Measurements from ENCODE around the gene PPP1R14B. TPM values are rescaled to one million over a fixed set of nuclear protein-coding genes. Genes with fewer than 3 reads are reported as not detected.

Gene PPP1R14B
- total RNA-seq, 1 donor from 2014 or later, result 85.7 TPM

DNA sequence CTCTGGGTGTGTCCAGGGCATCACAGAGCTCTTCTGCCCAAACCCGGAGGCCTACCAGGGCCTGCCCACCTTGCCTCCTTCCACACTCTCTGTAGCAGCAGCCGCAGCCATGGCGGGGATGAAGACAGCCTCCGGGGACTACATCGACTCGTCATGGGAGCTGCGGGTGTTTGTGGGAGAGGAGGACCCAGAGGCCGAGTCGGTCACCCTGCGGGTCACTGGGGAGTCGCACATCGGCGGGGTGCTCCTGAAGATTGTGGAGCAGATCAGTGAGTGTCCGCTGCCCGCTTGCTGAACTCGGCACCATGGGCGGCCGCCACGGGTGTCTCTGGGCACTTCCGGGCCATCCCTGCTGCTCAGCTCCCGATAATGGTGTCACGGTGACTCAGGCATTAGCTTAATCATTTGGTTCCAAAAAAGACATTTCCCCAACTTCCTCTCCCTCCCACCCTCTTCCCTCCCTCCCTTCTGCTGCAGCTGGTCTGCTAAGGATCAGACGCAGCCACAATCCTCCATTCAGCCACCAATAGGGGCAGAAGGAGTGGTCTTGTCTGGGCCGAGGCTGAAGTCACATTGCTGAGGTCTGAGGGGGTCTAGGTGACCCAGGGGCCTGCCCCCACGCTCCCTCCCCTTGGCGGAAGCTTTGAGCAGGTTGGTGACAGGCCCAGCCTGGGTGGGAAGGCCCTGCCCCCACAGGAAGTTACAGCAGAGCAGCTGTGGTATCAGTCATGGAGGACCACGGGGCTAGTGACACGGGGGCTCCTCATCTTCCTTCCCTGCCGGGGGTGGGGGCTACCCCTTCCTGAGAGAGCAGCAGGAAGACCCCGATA, 39.3 kb downstream of the PPP1R14B start:
- Histone ChIP-seq H3K27ac (peak overlapping the region; percentile 48 to 66), H3K9me3 (no peaks in the 10 kb centered on the region), H3K4me1 (no peaks in the 10 kb centered on the region), H3K27me3 (no peaks in the 10 kb centered on the region), H3K36me3 (peaks cover 27 to 33% of the 10 kb centered on the region in 2 donors), H3K4me3 (peak overlapping the region; percentile 24 to 50)
- TF ChIP-seq, protein P1, sequence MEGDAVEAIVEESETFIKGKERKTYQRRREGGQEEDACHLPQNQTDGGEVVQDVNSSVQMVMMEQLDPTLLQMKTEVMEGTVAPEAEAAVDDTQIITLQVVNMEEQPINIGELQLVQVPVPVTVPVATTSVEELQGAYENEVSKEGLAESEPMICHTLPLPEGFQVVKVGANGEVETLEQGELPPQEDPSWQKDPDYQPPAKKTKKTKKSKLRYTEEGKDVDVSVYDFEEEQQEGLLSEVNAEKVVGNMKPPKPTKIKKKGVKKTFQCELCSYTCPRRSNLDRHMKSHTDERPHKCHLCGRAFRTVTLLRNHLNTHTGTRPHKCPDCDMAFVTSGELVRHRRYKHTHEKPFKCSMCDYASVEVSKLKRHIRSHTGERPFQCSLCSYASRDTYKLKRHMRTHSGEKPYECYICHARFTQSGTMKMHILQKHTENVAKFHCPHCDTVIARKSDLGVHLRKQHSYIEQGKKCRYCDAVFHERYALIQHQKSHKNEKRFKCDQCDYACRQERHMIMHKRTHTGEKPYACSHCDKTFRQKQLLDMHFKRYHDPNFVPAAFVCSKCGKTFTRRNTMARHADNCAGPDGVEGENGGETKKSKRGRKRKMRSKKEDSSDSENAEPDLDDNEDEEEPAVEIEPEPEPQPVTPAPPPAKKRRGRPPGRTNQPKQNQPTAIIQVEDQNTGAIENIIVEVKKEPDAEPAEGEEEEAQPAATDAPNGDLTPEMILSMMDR (IDR thresholded peaks at IDR 0.05), result no peak
- intact Hi-C loops (cut with DNase I), result no loop called here
- peak; percentile 50 to 81 for DNase-seq (ENCODE audit: low spot score in 2 of 2)

DNA sequence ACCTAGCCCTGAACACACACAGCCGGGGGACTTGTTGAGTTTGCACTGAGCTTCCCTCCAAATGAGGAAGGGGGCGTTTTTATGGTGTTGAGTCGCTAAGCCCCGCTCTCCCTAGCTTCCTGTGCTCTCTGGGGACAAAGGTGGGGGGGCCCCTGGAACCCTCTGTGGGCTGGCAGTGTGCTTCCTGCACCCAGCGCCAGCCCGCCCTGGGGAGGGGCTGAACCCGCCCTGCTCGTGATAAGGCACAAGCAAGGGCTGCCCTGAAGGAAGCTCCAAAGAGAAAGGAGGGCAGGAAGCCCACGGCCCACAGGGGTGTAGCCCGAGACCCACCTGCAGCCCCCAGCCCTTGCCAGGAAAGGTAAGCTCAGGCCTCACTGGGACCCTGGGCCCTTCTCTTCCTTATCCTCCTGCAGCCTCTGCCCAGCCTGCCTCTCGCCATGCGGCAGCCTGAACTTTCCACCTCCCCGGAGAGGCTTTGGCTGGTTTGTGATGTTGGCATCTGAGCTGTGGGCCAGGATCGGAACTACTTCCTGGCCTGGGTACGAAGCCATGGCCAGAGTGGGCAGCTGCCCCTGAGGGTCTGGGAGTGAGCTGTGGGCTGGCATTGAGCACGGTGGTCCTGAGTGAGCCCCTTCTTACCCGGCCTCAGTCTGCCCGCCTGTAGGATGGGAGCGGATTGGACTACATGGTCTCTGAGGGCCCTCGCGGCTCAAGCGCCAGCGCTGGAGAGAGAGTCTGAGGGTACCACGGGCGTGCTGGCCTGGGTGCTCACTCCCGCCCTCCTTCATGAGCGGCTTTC, 40.1 kb downstream of the PPP1R14B start, which contains the start of gene FERMT3:
FERMT3 (plus strand) TSS at position 265 of the 799 bp plus-strand sequence. CDS start 644 bp downstream, outside the sequence.
- peak within 1 kb of the TSS; percentile 48 to 66 for H3K27ac ChIP-seq
- H3K4me1 ChIP-seq, result no peaks in the 10 kb centered on the region
- peaks cover 35 to 37% of the 10 kb centered on the region in 2 donors for H3K36me3 ChIP-seq

DNA sequence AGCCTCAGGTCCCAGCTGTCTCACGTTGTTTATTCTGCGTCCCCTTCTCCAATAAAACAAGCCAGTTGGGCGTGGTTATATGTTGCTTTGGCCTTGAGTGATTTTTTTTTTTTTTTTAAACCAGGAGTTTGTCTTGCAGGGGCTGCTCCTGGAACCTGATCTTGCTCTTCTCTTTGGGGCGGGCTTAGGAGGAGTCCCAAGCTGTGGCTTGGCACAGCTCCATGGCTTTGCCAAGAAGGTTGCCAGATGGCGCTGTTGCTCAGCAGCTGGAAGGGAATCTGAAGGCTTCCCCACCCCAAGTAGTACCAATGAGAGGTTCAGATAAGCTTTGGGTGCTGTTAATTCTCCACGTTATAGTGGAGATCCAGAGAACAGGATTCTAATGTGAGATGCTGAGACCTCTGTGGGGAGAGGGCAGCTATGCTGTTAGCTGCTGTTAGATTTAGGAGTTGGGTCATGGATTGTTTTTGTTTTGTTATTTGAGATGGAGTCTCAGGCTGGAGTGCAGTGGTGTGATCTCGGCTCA, 42.2 kb downstream of the PPP1R14B start:
- TF ChIP-seq, protein P1 (IDR thresholded peaks at IDR 0.05), result peak; percentile 72 to 82 (median 79)
- peaks cover 53 to 55% of the 10 kb centered on the region in 2 donors for H3K36me3 ChIP-seq
- no peak overlapping the region for H3K4me3 ChIP-seq
- H3K27me3 ChIP-seq, result no peaks in the 10 kb centered on the region
- no peaks in the 10 kb centered on the region for H3K4me1 ChIP-seq
- DNase-seq (ENCODE audit: low spot score in 2 of 2), result peak; percentile 44 to 91
- intact Hi-C loops (cut with DNase I), result loop anchor here (1.0 kb wide), 1 partner anchor 100 kb away; no protein-coding TSS in a partner anchor
- H3K27ac ChIP-seq, result no peak overlapping the region
- H3K9me3 ChIP-seq, result no peaks in the 10 kb centered on the region

More for the DNA sequence above, 40.1 kb downstream of the PPP1R14B start, which contains the start of gene FERMT3:
- DNase-seq (ENCODE audit: low spot score in 2 of 2), result peak; percentile 39 to 81
- peak within 1 kb of the TSS; percentile 24 to 50 for H3K4me3 ChIP-seq
- TF ChIP-seq, protein P1 (IDR thresholded peaks at IDR 0.05), result no peak
- H3K9me3 ChIP-seq, result no peaks in the 10 kb centered on the region
- H3K27me3 ChIP-seq, result no peaks in the 10 kb centered on the region
- intact Hi-C loops (cut with DNase I), result no loop called here

DNA sequence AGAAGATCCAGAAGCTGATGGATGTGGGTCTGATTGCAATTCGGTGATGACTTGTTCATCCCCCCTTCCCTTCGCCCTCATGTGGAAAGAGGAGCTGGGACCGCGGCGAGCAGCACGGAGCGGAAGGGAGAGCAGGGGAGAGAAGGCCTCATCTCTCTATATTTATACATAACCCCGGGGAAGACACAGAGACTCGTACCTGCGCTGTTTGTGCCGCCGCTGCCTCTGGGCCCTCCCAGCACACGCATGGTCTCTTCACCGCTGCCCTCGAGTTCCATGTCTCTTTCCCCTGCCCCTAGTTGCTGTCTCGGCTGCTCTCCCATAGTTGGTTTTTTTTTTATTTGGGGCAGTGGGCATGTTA, 42.7 kb downstream of the PPP1R14B start:
- DNase-seq (ENCODE audit: low spot score in 2 of 2), result no peak
- TF ChIP-seq, protein P1 (IDR thresholded peaks at IDR 0.05), result no peak
- H3K27me3 ChIP-seq, result no peaks in the 10 kb centered on the region
- no peak overlapping the region for H3K27ac ChIP-seq
- peaks cover 56% of the 10 kb centered on the region in 2 donors for H3K36me3 ChIP-seq
- intact Hi-C loops (cut with DNase I), result loop anchor here (1.0 kb wide), 1 partner anchor 100 kb away; no protein-coding TSS in a partner anchor
- no peak overlapping the region for H3K4me3 ChIP-seq
- no peaks in the 10 kb centered on the region for H3K4me1 ChIP-seq
- no peaks in the 10 kb centered on the region for H3K9me3 ChIP-seq

DNA sequence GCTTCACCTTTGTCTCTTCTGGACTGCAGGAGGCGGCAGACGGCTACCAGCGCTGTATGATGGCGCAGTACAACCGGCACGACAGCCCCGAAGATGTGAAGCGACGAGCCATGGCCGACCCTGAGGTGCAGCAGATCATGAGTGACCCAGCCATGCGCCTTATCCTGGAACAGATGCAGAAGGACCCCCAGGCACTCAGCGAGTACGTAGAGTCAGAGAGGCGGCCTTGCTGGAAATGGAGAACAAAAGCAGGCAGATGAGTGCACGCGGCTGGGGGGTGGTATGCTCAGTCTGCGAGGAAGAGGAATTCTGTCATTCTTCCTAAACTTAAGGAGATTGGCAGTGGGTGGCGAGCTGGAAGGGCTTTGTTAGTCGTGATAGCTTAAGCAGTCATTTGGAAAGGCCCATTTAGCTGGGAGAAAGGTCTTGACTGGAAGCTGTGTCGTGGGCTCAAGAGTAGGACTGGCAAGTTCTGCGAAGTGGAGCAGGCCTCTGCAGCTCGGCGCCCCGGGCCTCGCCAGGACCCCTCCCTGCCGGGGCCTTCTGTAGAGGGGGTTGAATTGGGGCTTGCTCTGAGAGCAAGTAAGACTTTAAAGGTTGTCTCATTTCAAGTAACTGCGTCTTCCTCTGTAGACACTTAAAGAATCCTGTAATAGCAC, 43.2 kb downstream of the PPP1R14B start:
- intact Hi-C loops (cut with DNase I), result loop anchor here (1.0 kb wide), 1 partner anchor 101 kb away; no protein-coding TSS in a partner anchor
- peaks cover 61% of the 10 kb centered on the region in 2 donors for H3K36me3 ChIP-seq
- H3K9me3 ChIP-seq, result no peaks in the 10 kb centered on the region
- no peak for DNase-seq (ENCODE audit: low spot score in 2 of 2)
- TF ChIP-seq, protein P1 (IDR thresholded peaks at IDR 0.05), result no peak
- no peak overlapping the region for H3K4me3 ChIP-seq
- H3K27ac ChIP-seq, result no peak overlapping the region
- no peaks in the 10 kb centered on the region for H3K4me1 ChIP-seq
- no peaks in the 10 kb centered on the region for H3K27me3 ChIP-seq
